ENCODE data around the gene POR.
"Not testable (repeated sequence)": the region's sequence is repeated elsewhere in the genome, so short reads cannot be mapped to it uniquely, and the experiment has no call there.

Gene POR

DNA sequence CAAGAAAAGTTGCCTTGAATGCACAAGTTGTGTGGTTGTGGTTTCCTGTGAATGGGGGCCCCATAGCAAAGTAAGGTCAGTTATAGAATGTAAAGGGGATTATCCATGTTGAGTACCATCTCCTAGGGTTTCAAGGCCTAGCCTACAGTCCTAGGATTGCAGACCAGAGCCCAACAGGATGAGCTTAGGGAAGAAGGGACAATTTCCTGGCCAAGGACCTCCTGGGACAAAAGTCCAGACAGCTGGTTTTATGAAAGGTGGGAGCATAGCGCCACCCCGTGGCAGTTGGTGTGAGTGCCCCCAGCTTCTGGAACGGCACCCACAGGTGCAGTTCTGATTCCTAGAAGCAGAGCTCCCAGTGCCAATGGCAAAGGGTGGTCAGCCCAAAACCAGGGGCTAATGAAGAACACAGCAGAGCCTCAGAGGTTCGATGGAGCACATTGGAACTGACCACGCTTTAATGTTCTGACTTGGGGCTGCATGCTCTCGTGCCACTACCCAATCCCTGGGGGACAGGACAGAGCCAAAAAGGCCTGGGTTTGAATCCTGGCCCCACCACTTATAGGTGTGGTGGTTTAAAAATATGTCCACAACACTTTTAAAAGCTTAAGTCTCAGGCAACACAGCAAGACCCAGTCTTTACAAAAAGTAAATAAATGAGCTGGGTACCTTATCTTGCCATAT, 105.2 kb downstream of the POR start (continued):
- TF ChIP-seq OSR1 (CRISPR knock-in tag; IDR thresholded peaks at IDR 0.05) = no peak
- no peak for TF ChIP-seq ZC3H10 (CRISPR knock-in tag; IDR thresholded peaks at IDR 0.05)
- no peak for TF ChIP-seq PPARA (CRISPR knock-in tag; IDR thresholded peaks at IDR 0.05; ENCODE audit: borderline replicate concordance)

DNA sequence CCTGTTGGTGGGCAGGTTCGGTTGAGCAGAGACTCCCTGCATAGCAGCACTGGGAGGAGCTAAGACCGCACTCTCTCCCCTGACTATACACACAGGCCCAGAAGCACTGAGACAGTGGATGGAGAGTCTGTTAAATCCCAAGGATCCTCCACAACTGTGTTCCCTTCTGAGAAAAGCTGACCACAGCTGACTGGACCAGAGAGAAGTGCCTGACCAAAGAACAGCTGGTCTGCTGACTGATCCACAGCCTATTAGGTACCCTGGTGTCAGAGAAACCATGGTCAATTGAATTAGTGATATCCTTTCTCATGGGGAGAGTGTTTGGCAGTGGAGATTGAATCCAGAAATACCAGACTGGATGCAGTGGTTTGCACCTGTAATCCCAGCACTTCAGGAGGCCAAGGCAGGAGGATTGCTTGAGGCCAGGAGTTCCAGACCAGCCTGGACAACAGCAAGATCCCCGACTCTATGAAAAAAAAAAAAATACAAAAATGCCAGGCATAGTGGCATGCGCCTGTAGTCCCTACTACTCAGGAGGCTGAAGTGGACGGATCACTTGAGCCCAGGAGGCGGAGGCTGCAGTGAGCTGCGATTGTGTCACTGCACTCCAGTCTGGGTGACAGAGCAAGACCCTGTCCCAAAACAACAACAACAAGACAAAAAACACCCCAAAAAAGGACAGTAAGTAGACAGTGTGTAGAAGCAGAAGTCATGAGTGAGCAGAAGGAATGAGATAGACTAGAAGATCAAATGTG, 107.2 kb downstream of the POR start:
- ATAC-seq = no peak
- no peak for TF ChIP-seq PPARA (CRISPR knock-in tag; IDR thresholded peaks at IDR 0.05; ENCODE audit: borderline replicate concordance)

DNA sequence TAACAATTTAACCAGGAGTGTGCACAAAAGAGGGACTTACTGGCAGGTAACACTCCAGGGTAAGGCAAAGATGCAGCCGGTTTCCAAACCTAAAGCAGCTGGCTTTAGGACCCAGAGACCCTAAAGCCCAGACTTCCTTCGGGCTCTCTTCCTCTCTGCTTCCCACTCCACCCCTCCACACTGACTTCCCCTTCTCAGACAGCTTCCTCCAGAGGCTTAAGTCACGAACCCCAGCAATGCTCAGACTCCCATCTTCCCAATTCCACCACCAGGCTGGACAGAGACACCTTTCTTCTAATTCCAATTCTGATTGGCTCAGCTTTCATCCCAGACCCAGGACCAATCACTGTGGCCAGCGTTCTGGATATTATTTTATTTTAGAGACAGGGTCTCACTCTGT, 108.0 kb downstream of the POR start:
- TF ChIP-seq ZNF8 (CRISPR knock-in tag; IDR thresholded peaks at IDR 0.05) = no peak
- no peak for ATAC-seq

DNA sequence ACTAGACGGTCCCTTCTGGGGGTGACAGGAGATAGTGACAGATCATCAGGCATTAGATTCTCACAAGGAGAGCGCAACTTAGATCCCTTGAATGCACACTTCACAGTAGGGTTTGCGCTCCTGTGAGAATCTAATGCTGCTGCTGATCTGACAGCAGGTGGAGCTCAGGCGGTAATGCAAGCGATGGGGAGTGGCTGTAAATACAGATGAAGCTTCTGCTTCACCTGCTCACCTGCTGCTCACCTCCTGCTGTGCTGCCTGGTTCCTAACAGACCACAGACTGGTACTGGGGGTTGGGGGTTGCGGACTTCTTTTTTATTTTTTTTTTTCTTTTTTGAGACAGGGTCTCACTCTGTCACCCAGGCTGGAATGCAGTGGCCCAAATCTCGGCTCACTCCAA, 114.7 kb downstream of the POR start:
- ATAC-seq = not testable (repeated sequence)

DNA sequence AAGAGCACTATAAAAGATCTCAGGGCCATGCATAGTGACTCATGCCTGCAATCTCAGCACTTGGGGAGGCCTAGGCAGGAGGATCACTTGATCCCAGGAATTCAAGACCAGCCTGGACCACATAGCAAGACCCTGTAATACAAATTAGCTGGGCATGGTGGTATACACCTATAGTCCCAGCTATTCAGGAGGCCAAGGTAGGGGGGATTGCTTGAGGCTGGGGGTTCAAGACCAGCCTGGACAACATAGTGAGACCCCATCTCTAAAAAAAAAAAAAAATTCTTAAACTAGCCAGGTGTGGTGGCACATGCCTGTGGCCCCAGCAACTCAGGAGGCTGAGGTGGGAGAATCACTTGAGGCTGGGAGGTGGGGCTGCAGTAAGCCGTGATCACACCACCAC, 117.0 kb downstream of the POR start:
- TF ChIP-seq CSDC2 (CRISPR knock-in tag; IDR thresholded peaks at IDR 0.05) (no peak), ESRRG (CRISPR knock-in tag; IDR thresholded peaks at IDR 0.05) (no peak), ARNTL (CRISPR knock-in tag; IDR thresholded peaks at IDR 0.05; ENCODE audit: borderline replicate concordance, low read depth) (no peak), ZNF70 (CRISPR knock-in tag; IDR thresholded peaks at IDR 0.05) (no peak), ISL1 (CRISPR knock-in tag; IDR thresholded peaks at IDR 0.05) (no peak), ZFP30 (CRISPR knock-in tag; IDR thresholded peaks at IDR 0.05) (no peak)
- no peak for ATAC-seq
